ENCODE results near the gene SNURF.
"Not testable (repeated sequence)": the region's sequence is repeated elsewhere in the genome, so short reads cannot be mapped to it uniquely, and the experiment has no call there.

The SNURF gene

DNA sequence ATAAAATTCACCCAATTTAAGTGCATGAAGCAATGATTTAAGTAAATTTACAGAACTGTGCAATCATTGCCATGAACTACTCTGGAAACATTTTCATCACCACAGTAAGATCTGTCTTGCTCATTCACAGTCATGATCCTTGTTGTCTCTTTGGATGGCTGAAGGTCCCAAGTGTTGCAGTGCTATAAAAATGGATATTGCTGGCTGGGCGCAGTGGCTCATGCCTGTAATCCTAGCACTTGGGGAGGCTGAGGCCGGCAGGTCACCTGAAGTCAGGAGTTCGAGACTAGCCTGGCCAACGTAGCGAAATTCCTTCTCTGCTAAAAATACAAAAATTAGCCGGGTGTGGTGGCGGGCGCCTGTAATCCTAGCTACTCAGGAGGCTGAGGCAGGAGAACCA lies 17.0 kb downstream of the SNURF start:
- DNase-seq = no peak

DNA sequence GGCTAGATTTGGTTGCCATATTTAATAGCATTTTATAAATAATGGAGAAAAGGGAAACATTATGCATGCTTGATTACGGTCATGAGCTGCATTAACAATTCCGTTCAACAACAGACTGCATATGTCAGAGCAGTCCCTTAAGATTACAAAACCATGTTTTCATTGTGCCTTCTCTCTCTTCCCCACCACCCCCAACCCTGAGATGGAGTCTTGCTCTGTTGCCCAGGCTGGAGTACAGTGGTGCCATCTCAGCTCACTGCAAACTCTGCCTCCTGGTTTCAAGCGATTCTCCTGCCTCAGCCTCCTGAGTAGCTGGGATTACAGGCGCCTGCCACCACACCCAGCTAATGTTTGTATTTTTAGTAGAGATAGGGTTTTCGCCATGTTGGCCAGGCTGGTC lies 17.9 kb downstream of the SNURF start:
- not testable (repeated sequence) for DNase-seq

DNA sequence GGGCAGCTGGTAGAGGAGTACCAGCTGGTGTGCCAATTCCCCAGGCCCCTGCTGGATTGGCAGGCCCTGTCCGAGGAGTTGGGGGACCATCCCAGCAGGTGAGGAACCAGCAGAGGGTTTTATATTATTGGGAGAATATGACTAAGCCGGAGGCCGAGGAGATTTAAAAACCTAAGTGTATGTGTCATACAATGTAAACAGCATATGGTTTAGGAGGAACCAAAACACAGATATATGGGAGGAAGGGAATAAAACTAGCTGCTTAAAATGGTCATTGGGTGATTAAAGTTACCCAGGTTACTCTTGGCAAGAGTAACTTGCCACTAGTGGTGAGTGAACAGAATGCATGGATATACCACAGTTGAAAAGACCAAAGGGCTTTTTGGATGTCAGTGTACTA lies 22.1 kb downstream of the SNURF start:
- DNase-seq = no peak

DNA sequence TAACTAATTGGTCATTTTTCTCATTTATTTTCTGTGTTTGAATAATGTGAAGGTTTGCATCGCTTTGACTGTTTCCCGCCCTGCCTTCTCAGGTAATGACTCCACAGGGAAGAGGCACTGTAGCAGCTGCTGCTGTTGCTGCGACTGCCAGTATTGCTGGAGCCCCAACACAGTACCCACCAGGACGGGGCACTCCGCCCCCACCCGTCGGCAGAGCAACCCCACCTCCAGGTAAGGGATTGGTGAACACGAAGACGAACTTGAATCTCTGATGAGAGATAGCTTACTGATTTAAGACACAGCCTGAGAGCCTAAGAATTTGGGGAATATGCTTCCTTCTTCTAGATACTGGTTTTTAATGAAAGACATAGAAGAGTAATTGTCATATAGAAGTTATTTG lies 22.9 kb downstream of the SNURF start:
- DNase-seq = no peak

DNA sequence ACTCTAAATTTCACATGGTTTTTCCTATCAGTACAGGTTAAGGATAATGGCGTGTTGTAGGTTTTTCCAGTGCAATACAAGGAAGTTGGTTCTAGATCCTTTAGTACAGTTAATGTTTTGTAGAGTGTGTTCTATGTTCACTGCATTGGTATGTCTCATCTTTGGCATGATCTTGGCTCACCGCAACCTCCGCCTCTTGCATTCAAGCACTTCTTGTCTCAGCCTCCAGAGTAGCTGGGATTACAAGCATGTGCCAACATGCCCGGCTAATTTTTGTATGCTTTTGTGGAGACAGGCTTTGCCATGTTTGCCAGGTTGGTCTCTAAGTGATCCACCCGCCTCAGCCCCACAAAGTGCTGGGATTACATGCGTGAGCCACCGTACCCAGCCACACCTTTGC lies 30.4 kb downstream of the SNURF start:
- no peak for DNase-seq

DNA sequence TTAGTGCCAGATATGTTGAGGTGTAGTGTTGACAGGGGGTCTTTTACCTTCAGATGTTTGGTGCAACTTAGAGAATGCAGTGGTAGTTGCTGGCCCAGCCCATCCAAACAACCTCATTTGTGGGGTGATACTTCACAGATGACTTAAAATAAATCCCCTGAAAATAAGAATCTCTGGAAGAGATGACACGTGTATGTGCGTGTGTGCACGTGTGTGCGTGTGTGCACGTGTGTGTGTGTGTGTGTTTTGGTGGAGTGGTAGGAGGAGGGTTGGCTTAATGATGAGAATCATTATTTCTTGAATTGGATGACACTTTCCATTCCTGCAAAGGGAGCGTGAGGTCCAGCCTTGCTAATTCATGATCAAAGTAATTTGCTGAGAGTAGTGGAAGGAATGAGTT lies 31.9 kb downstream of the SNURF start:
- DNase-seq = no peak

Measured in DMS153 (cell line).